A549 (cell line): ENCODE results near the gene HERC2. TPM values are rescaled to one million over a fixed set of nuclear protein-coding genes. Genes with fewer than 3 reads are reported as not detected.
"Not testable (repeated sequence)": the region's sequence is repeated elsewhere in the genome, so short reads cannot be mapped to it uniquely, and the experiment has no call there.

ENCODE experiments used
- ATAC-seq, 2 experiments: fragments of 200-7000 bp in 1 of 2; fragments of >200 bp in 1 of 2; cut with Nextera tagmentation in 1 of 2; cut with Tn5 transposase in 1 of 2; 3 replicates each; pipeline versions ENCODE4 v1.8.0 to v1.9.1; 2018 to 2020; ENCODE audit warnings: mild to moderate bottlenecking in 1 of 2, moderate library complexity in 1 of 2
- CTCF ChIA-PET: fragments of 300-600 bp; sonication (Branson Sonifier 250); formaldehyde crosslinking; extraction: SDS; loops from one replicate; lab custom pipeline; 2021; ENCODE audit warnings: antibody characterized with exemption, inconsistent platforms; lab: Yijun Ruan, JAX
- POLR2A ChIA-PET: fragments of 350-600 bp; formaldehyde crosslinking; extraction: SDS; loops from one replicate; lab custom pipeline; 2021; ENCODE audit warnings: antibody characterized with exemption, inconsistent platforms; lab: Yijun Ruan, JAX
- DNase-seq, 2 experiments: peaks; one replicate each; pipeline versions ENCODE4 v3.0.0 to v3.0.0-alpha.2; 2011 to 2016; ENCODE audit warnings: low read depth in 1 of 2, low spot score in 1 of 2
- FAIRE-seq: peaks from 2 replicates; lab custom pipeline; 2011; peaks lifted over from hg19 to GRCh38; lab: Jason Lieb, UNC
- H3K27ac ChIP-seq, 2 experiments: fragments of >200 bp; sonication (Bioruptor Twin); formaldehyde crosslinking; 3 replicates each; pipeline ENCODE4 v1.5.1; 2016 to 2017
- H3K4me1 ChIP-seq: fragments of >200 bp; sonication (Bioruptor Twin); formaldehyde crosslinking; 3 replicates; pipeline ENCODE4 v1.6.1; 2016
- H3K4me2 ChIP-seq: fragments of >200 bp; sonication (Bioruptor Twin); formaldehyde crosslinking; 3 replicates; pipeline ENCODE4 v1.6.1; 2016
- H3K4me3 ChIP-seq: fragments of >200 bp; sonication (Bioruptor Twin); formaldehyde crosslinking; 3 replicates; pipeline ENCODE4 v1.5.1; 2016
- H3K9me3 ChIP-seq: fragments of >200 bp; sonication (Bioruptor Twin); formaldehyde crosslinking; 3 replicates; pipeline ENCODE4 v1.6.1; 2016
- GATA3 ChIP-seq: IDR thresholded peaks from 2 replicates; pipeline ENCODE4 v1.6.1; 2012; ENCODE audit warnings: borderline replicate concordance
- WGBS: methylation state at CpG from one replicate; pipeline ENCODE4 v1.1.6; 2017; ENCODE audit errors: missing lambda C conversion rate; 5-methylcytosine and 5-hydroxymethylcytosine counted together
- polyA plus RNA-seq, 4 experiments: library from polyadenylated mRNA; depleted of rRNA in 3 of 4; stranded (reverse); fragments of >200 nt; fragmentation: RNase III in 1 of 4; extraction: RNeasy Plus Mini Kit Qiagen cat#74134 plus additional on column Dnase treatment in 1 of 4; gene quantifications; 2 replicates in 3 of 4; 3 replicates in 1 of 4; pipeline ENCODE4 v1.2.3, GENCODE V29; 2011 to 2017

The HERC2 gene
- polyA plus RNA-seq, 2 of the 4 experiments (the other 2 are of a cell fraction) = 31.4 to 32.8 TPM

DNA sequence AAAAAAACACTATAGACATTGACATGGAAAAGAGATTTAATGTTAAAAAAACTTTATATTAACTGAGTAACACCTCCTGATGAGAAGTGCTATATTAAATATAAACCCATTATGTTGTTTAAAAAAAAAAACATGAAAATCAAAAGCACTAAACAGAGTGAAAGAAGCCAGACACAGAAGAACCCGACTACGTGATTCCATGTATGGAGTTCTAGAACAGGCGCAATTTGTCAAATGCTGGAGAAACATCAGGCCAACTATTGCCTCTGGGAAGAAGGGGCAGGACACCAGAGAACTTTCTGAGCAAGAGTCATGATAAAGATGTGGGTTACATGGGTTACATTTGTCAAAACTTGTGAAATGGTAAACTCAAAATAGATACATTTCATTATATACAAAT lies 24.5 kb downstream of the HERC2 start:
- FAIRE-seq, DNase-seq, POLR2A ChIA-PET, H3K27ac ChIP-seq, H3K4me2 ChIP-seq, H3K4me3 ChIP-seq, H3K4me1 ChIP-seq, ATAC-seq, H3K9me3 ChIP-seq, CTCF ChIA-PET: not testable (repeated sequence)
- 95% methylated on average over 3 of the region's 3 CpGs for WGBS

GRCh38 chr15:28296814-28297213 lies 25.2 kb downstream of the HERC2 start:
- H3K4me1 ChIP-seq, CTCF ChIA-PET, ATAC-seq, H3K9me3 ChIP-seq, H3K4me2 ChIP-seq, POLR2A ChIA-PET, H3K27ac ChIP-seq, FAIRE-seq, H3K4me3 ChIP-seq, DNase-seq: not testable (repeated sequence)
- WGBS = 82% methylated on average over 4 of the region's 4 CpGs

GRCh38 chr15:28295009-28295563 lies 26.9 kb downstream of the HERC2 start:
- H3K4me1 ChIP-seq, FAIRE-seq, H3K9me3 ChIP-seq, DNase-seq, ATAC-seq, H3K27ac ChIP-seq, POLR2A ChIA-PET, H3K4me2 ChIP-seq, H3K4me3 ChIP-seq, CTCF ChIA-PET: not testable (repeated sequence)
- WGBS = 70% methylated on average over 3 of the region's 3 CpGs

DNA sequence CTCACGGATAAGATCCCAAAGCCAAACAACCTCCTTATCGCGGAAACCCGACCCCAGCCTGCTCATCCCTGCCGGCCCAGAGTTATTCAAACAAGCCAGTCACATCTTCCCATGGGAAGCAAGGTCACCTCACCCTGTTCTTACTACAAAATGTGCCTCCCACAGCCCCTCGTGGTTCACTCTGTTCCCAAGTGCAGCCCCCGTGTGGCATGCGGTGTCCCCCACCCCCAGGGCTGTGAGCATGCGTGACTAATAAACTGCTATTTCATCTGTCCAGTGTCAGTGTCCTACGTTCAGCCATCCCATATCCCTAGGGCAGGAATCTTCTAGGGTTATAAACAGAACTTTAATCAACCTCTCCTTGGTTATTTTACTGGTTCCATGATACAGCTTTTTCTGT lies 27.4 kb downstream of the HERC2 start:
- H3K4me3 ChIP-seq, H3K27ac ChIP-seq, DNase-seq, H3K9me3 ChIP-seq, H3K4me2 ChIP-seq, FAIRE-seq, POLR2A ChIA-PET, CTCF ChIA-PET, ATAC-seq, H3K4me1 ChIP-seq: not testable (repeated sequence)
- WGBS = 87% methylated on average over 9 of the region's 10 CpGs

- ChIA-PET POLR2A (no interaction called here), CTCF (no interaction called here)
- H3K4me3 ChIP-seq = no peak overlapping the region
- H3K27ac ChIP-seq = no peak overlapping the region
- no peak for DNase-seq
- H3K9me3 ChIP-seq = 0 out of 3 replicates have a peak, but pooled peaks cover 3% of the 10 kb centered on the region
- 95% methylated on average over 10 of the region's 10 CpGs for WGBS
- no peak overlapping the region for H3K4me2 ChIP-seq
- no peaks in the 10 kb centered on the region for H3K4me1 ChIP-seq
- no peak for ATAC-seq
- TF ChIP-seq GATA3 = no peak
- no peak for FAIRE-seq
Observed at GRCh38 chr15:28289694-28290463, 32.1 kb downstream of the HERC2 start.

DNA sequence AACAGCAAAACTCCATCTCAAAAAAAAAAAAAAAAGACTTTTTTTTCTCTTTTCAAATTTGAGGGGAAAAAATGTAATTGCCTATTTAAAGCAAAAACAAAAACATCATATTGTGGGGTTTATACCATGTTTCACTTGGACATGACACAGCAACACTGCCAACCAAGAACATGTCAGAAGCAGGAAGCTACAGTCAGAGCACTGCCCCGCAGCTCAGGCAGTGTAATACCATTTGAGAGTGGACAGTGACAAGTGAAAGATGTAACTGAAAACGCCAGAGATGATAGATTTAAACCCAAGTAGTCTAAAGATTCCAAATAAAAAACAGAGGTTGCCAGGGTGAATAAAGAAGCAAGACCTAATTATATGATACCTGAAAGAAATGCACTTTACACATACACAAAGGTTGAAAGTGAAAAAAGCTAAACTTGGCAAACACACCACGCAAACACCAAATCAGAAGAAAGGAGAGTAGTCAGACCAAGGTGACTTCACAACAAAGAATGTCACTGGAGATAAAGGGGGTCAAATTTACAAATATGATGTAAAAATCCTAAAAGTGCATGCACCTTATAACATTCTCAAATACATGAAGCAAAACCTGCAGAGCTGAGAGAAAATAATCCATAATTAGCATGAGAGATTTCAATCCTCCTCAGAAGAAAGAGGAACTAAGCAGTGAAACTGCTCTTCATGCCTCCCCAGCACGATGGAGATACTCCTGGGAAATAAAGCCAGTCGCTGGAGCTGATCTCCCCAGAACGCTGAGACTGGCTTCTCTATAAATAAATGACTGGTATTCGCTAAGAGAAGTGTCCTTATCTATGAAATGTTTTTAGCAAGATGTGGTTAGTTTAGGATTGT lies 32.9 kb downstream of the HERC2 start:
- WGBS = 85% methylated on average over 7 of the region's 7 CpGs
- FAIRE-seq, H3K27ac ChIP-seq, H3K9me3 ChIP-seq, H3K4me2 ChIP-seq, DNase-seq, H3K4me1 ChIP-seq, ATAC-seq, CTCF ChIA-PET, H3K4me3 ChIP-seq, POLR2A ChIA-PET: not testable (repeated sequence)

DNA sequence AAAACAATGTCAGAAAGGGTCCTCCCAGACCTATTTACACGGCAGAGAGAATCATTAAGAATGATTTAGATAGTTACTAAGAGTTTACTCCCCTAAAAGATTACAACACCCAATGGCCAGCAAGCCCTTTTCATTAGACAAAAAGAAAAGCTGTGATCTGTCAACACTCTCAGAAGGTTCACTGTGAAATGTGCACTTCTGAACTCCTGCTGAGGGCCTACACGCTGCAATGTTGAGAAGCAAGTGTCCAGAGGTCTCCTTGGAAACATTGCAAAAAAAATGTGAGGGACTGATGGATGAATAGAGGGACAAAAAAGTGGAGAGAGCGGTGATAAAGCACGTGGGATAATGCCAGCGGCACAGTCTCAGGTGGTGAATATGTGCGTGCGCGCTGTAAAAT lies 35.3 kb downstream of the HERC2 start:
- not testable (repeated sequence) for DNase-seq

More for the DNA sequence above, 35.3 kb downstream of the HERC2 start:
- H3K27ac ChIP-seq, H3K4me1 ChIP-seq, H3K9me3 ChIP-seq, FAIRE-seq, H3K4me2 ChIP-seq, ATAC-seq, H3K4me3 ChIP-seq, POLR2A ChIA-PET, CTCF ChIA-PET: not testable (repeated sequence)
- WGBS = 79% methylated on average over 8 of the region's 8 CpGs
